Measurements from ENCODE around the gene FBLN2.

The FBLN2 gene

DNA sequence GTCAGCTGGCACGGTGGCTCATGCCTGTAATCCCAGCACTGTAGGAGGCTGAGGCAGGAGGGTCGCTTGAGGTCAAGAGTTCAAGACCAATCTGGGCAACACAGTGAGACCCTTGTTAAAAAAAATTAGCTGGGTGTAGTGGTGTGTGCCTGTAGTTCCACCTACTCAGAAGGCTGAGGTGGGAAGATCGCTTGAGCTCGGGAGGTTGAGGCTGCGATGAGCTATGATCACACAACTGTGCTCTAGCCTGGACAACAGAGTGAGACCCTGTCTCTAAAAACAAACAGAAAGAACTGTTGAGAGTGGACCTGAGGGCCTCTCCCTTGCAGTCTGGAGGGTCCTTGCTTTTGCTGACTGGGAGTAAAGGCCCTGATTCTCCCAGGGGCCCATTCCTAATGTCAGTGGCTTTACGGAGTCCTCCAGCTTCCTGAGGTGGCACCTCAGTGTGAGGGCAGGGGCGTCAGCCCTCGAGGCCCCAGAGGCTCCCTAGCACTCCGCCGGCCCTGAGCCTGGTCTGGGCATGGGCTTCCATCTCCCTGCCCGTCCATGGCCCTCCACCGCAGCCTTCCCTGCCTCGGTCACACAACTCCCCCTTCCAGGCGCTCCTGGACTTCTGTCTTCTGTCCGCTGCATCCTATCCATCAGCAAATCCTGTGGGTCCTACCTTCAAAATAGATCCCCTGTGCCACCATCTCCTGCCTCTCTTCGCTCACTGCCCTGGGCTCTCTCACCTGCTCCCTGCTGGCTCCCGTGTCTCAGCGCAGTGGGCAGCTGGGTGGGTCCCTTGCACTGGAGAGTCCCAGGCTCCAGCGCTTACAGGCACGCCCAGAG lies 19.0 kb downstream of the FBLN2 start:
- DNase-seq (ENCODE audit: low spot score), result no peak

GRCh38 chr3:13568515-13569028 lies 19.6 kb downstream of the FBLN2 start:
- no peak for DNase-seq (ENCODE audit: low spot score)

DNA sequence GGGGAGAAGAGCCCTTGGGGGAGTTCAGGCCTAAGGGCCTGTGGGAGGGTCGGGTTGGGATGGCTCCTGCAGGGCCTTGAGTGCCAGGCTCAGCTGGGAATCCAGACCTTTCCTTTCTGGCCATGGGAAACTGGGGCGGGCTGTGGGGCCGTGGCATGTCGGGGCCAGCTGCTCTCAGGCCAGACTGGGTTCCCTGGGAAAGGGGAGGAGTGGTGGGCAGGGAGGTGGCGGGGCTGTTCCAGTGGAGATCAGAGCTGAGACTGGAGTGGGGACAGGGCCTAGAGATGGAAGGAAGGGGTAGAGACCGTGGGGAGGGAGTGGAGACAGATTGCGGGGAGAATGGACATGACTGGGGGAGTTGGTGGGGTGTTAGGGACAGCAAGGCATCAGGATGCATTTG lies 20.3 kb downstream of the FBLN2 start:
- DNase-seq (ENCODE audit: low spot score), result no peak

DNA sequence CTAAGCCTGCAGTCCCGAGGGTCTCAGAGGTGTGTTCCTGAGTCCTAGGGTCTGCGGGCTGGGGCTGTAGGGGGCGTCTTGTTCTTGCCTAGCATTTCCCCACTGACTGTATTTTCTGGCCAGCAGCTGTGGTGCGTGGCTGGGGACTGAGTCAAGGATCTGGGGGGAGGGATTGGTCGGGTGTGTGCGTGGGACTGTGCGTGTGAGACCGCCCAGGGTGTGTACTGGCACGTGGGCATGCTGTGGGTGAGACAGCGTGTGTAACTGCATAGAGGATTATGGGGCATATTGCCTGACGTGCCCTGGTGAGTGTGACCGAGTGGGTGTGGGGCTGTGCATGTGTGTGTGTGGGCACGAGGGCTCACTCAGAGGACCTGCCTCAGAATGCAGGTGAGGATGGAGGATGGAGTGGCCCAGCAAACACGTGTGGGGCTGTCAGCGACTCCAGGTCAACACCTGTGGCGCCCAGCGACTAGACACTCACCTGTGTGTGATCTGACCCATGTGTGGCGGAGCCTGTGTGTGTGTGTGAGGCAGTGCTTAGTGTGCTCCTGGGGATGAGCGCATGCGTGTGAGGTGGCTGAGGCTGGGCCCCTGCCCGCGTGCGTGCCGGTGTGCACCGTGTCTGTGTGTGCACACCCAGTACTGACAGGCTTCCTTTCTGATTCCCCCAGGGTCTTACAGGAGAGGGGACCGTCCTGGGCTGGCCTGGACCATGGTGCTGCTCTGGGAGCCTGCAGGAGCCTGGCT lies 20.9 kb downstream of the FBLN2 start:
- no peak for DNase-seq (ENCODE audit: low spot score)

GRCh38 chr3:13570391-13571194 lies 21.7 kb downstream of the FBLN2 start:
- no peak for DNase-seq (ENCODE audit: low spot score)

- no peak for DNase-seq (ENCODE audit: low spot score)
Measured at GRCh38 chr3:13571264-13571663, 22.3 kb downstream of the FBLN2 start.

- no peak for DNase-seq (ENCODE audit: low spot score)
Measured at GRCh38 chr3:13571831-13572750, 23.2 kb downstream of the FBLN2 start.

DNA sequence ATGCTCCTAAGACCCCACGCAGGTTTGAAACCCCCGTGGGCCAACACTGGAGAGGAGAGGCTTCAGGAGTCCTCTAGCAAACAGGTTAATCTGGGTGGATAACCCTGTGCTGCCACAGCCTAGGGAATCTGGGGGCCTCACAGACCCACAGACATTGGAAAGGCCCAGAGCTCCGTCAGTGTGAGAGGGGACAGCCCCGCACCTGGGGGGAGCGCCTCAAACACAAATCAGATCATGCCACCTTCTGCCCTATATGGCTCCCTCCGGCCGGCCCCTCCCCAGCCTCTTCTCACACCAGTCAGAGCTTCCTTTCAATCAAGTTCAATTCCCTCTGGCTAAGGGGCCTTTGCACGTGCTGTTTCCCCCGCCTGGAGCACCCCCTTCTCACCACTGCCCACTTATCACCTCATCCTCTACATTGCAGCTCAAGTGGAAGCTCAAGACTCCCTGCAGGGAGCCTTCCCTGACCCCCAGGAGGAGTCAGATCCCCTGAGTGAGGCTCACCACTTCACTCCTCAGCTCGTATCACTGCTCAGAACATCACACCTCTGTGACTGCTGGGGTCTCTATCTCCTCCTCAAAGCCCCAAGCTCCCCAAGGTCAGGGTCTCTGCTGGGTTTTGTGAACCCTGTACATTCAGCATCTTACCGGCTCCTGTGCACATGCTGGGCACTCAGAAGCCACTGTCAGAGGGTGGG lies 24.1 kb downstream of the FBLN2 start:
- no peak for DNase-seq (ENCODE audit: low spot score)

DNA sequence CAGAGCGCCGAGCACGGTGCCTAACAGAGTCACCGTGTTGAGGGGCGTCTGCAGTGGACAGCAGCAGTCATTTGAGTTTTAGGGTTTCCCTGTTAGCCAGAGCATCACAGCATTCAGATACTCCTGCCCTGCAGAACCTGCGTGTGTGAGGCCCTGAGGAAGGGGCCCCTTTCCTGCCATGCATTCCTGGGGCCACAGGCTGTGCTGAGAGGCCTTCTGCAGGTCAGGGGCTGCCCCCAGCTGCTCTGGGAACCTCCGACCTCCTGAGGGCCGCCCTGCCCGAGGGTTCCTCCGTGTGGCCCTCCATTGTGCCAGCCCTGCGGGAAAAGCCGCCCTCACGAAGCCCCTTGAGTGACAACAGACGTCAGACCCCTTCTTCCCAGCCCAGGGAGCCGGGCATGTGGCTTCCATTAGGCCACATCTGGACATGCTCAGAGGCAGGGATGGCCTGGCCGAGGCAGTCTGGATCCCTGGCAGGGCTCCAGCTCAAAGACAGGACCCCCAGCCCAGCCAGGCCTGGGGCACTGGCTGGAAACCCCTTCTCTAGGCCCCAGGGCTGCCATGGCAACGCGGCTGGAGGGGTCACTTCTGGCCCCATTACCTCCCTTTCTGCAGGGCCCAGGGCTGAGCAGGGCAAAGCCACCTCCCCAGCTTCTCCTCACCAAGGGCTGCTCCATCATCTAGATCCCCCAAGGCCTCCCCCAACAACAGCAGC lies 25.3 kb downstream of the FBLN2 start:
- no peak for DNase-seq (ENCODE audit: low spot score)

GRCh38 chr3:13574798-13575451 lies 26.0 kb downstream of the FBLN2 start:
- DNase-seq (ENCODE audit: low spot score), result no peak

DNA sequence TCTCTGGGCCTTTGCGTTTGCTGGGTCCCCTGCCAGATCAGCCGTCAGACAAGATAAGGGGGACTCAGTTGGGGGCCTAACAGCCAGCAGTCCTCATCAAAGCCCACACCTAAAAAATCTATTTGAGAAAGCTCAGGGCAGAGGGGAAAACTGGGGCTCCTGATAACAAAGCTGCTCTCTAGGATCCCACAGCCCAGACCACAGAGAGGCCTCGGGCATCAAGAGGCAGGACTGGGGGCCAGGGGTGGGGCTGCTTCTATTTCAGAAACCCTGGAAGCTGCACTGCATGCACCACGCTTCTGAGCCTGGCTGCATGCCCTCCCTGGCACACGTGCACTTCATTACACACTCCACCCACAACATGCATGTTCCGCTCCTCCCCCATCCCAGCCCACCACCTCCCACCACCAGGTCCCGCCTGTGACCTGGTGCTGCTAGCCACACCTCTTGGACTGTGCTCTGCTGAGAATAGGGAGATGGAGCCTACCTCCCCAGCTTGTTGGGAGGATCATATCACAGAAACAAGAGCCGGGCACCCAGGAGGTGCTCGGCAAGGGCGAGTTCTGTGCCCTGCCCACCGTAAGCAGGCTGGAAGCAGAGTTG lies 26.6 kb downstream of the FBLN2 start:
- no peak for DNase-seq (ENCODE audit: low spot score)

DNA sequence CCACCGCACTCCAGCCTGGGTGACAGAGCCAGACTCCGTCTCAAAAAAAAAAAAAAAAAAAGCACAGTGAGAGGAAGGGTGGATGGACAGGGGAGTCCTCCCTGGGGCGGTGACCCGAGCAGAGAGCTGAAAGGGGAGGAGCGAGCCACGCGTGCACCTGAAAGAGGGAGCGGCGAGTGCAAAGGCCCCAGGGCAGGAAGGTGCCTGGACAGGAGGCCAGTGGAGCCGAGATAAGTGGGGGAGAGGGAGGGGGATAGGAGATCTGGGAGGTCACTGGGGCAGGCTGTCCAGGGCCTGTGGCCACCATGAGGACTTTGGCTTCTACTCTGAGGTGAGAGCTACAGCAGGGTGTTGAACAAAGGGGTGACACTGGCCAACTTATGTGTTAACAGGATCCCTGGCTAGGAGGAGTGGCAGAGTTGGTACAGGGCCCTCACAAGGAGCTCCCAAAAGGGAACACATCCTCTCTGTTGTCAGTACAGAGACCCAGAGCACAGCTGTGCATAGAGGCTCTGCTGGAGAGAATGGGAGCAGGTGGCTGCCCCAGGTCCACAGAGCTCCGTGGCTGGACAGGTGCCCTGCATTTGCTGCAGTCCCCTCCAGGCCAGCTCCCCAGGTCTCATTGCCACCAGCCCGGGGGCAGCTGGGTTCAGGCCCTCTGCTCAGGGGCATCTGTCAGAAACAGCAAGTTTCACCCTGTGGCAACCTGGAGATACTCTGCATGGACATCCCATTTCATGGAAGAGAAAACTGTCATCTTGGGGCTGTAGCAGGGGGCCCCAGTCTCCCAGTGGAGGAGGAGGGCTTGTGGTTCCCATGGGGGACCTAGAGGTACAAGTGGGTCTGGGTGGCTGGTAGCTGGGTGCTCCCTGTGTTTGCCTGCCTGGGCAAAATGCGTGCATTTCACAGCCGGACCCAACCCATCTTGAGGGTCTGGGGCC lies 28.5 kb downstream of the FBLN2 start:
- DNase-seq (ENCODE audit: low spot score), result no peak

- DNase-seq (ENCODE audit: low spot score), result no peak
Measured at GRCh38 chr3:13578251-13578650, 29.3 kb downstream of the FBLN2 start.

DNA sequence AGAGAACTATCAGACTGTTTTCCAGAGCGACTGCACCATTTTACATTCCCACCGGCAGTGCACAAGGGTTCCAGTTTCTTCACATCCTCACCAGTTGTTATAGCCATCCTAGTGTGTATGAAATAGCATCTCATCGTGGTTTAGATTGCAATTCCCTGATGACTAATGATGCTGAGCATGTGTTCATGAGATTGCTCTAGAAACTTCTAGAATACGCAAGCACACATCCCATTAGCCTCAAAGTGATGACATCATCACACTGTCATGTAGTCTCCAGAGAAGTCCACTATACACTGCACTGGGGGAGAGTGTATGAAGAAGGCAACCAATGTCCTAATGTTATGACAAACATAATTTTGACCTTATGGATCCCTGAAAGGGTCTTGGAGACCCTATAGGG lies 30.1 kb downstream of the FBLN2 start:
- no peak for DNase-seq (ENCODE audit: low spot score)

- DNase-seq (ENCODE audit: low spot score), result no peak
Measured at GRCh38 chr3:13580256-13581023, 31.5 kb downstream of the FBLN2 start.

DNA sequence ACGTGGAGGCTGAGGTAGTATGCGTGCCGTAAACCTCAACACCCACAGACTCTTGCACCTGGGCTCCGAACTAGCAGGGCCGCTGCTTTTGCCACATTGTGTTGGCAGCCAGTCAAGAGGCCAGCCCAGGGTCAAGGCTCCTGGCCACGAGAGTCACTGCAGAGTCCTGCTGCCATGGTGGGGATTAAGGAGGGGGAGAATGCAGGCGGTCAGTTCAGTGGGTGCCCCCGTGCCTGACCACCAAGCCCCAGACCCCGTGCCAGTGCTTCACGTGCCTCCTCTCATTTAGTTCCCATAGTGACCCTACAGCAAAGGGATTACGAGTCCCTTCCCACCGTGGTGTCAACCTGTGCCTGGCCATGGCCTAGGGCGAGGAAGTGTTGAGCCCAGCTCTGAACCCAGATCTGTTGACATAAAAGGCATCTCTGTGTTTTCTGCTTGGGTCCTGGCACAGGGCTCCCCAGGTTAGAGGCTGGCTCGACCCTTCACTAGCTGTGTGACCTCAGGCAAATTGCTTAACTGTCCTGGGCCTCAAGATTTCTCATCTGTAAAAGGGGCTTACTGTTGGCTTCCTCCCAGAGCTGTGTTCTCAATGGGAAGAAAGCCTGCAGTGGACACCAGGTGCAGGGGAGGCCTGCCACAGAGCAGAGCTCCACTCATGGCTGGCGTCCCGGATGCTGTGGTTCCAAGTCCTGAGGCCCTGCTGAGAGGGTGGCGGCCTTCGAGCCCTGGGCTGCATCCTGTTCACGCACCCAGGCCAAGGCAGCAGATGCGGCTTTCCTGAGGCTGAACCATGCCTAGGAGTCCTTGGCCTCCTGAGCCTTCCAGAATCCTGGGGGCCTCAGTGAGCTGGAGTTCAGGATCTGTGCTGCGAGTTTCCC lies 32.8 kb downstream of the FBLN2 start:
- DNase-seq (ENCODE audit: low spot score), result no peak
